Thyroid gland (tissue), 4 donors: ENCODE results near the gene XBP1.

Experiments used
- POLR2A ChIP-seq, 2 donors: fragments of 450-650 bp; IDR thresholded peaks; one replicate each; pipeline ENCODE4 v1.6.1; 2017; ENCODE audit warnings: antibody characterized with exemption in 2 of 2, mild to moderate bottlenecking in 2 of 2, moderate library complexity in 1 of 2
- TF ChIP-seq, protein P1 (sequence below), 6 experiments: fragments of 200-600 bp in 3 of 6; fragments of 450-650 bp in 3 of 6; sonication (generic) in 3 of 6; IDR thresholded peaks; one replicate each; pipeline ENCODE4 v1.5.1; 2016 to 2019; ENCODE audit warnings: antibody characterized with exemption in 6 of 6, mild to moderate bottlenecking in 2 of 6, inconsistent platforms in 1 of 6, moderate library complexity in 1 of 6

DNA sequence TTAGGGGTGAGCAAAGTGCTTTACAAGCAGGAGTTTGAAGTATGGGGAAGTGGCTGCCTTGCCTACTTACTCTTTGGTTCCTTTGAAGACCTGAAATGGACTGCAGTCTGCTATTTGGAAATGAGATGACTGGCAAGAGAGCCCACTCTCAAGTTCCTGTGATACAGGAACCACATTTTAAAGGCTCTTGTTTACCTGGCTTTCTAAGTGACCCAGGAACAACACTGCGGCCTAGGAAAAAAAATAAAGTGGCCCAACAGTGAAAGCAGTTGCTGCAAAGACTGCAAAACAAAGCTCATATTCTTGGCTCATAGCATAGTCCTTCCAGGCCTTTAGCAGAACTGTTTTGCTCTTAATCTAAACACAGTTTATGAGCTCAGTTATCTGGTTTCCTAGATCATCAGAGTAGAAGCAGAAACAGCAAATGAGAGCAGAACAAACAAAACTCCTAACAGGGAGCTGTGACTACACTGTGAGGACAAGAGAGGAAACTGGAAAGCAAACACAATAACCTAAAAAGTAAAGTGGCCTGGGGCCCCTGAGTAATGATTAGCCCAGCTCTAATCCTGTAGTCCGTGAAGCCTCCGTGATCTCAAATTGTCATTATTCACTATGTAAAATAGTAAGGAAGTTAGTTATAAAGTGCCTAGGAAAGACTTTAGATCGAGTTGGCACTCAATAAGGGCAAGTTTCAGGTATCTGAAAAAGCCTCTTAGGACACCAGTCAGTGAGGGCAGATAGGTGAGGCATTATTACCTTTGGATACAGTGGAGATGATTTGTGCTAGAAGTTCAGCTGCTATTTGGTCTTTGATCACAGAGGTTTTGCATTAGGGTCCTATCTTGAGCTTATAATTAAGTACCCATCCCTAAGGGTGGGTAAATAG lies 16.3 kb downstream of the XBP1 start:
- TF ChIP-seq, protein P1, sequence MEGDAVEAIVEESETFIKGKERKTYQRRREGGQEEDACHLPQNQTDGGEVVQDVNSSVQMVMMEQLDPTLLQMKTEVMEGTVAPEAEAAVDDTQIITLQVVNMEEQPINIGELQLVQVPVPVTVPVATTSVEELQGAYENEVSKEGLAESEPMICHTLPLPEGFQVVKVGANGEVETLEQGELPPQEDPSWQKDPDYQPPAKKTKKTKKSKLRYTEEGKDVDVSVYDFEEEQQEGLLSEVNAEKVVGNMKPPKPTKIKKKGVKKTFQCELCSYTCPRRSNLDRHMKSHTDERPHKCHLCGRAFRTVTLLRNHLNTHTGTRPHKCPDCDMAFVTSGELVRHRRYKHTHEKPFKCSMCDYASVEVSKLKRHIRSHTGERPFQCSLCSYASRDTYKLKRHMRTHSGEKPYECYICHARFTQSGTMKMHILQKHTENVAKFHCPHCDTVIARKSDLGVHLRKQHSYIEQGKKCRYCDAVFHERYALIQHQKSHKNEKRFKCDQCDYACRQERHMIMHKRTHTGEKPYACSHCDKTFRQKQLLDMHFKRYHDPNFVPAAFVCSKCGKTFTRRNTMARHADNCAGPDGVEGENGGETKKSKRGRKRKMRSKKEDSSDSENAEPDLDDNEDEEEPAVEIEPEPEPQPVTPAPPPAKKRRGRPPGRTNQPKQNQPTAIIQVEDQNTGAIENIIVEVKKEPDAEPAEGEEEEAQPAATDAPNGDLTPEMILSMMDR (IDR thresholded peaks at IDR 0.05): no peak
- TF ChIP-seq POLR2A (IDR thresholded peaks at IDR 0.05): no peak
